Duodenal mucosa (tissue), 2 donors: ENCODE data around the gene NFIA.

Experiments
- H3K27ac ChIP-seq: one replicate; pipeline ENCODE4 v1.7.0; 2013; ENCODE audit warnings: low read depth, low read length
- H3K27me3 ChIP-seq, 2 donors: one replicate each; pipeline ENCODE4 v1.7.0; 2013; ENCODE audit warnings: low read length in 2 of 2, control low read depth in 1 of 2; ENCODE audit not compliant: insufficient read depth in 2 of 2, control insufficient read depth in 1 of 2
- H3K36me3 ChIP-seq, 2 donors: one replicate each; pipeline ENCODE4 v1.7.0; 2013; ENCODE audit warnings: low read length in 2 of 2, control low read depth in 1 of 2; ENCODE audit not compliant: insufficient read depth in 2 of 2, control insufficient read depth in 1 of 2
- H3K4me1 ChIP-seq, 2 donors: one replicate each; pipeline ENCODE4 v1.7.0; 2013; ENCODE audit warnings: low read length in 2 of 2, control low read depth in 1 of 2; ENCODE audit not compliant: insufficient read depth in 2 of 2, control insufficient read depth in 1 of 2
- H3K4me3 ChIP-seq, 2 donors: one replicate each; pipeline ENCODE4 v1.7.0; 2013; ENCODE audit warnings: low read length in 2 of 2, low read depth in 1 of 2
- H3K9ac ChIP-seq, 2 donors: one replicate each; pipeline ENCODE4 v1.7.0; 2013; ENCODE audit warnings: low read length in 2 of 2, low read depth in 1 of 2
- H3K9me3 ChIP-seq, 2 donors: one replicate each; pipeline ENCODE4 v1.7.0; 2013; ENCODE audit warnings: low read length in 2 of 2, control low read depth in 1 of 2; ENCODE audit not compliant: control insufficient read depth in 1 of 2

Gene NFIA

DNA sequence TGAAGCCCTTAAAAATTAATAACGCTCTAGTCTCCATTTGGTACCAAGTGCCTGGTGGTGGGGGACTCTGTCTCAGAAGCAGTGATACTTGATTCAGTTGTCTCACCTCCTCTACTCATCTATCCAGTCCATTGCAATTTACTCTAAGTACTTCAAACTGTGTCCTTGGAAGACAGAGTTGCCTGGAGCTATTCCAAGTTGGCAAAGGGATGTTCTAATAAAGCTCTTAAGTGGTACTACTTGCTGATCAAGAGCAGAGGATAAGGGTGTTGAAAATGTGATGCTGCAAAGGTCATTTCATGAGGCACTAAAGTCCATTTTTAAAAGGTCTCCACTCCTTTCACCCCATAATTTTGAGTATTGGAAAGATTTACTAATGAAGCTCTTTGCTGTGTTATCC, 142.2 kb downstream of the NFIA start:
- Histone ChIP-seq H3K9me3 (no peaks in the 10 kb centered on the region), H3K27ac (no peak overlapping the region), H3K4me1 (peaks cover 0 to 16% of the 10 kb centered on the region in 2 donors), H3K9ac (no peak overlapping the region), H3K36me3 (no peaks in the 10 kb centered on the region), H3K27me3 (no peaks in the 10 kb centered on the region), H3K4me3 (no peak overlapping the region)

DNA sequence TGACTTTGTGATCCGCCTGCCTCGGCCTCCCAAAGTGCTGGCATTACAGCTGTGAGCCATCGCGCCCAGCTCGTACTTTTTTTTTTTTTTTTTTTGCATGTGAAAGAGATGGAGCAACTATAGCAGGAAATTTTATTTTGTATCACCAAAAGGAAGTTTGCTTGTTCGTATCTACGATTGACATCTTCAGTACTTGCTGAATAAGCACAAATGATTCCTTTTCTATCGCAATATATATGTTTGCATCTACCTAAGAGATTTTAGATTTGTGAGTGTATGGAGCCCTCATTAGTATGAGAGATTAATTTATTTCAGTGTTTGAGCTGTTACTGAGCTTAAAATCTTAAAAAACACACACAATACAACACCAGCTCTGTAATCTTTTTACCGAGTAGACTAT, 143.1 kb downstream of the NFIA start:
- H3K4me1 ChIP-seq: peaks cover under 1 to 19% of the 10 kb centered on the region in 2 donors

DNA sequence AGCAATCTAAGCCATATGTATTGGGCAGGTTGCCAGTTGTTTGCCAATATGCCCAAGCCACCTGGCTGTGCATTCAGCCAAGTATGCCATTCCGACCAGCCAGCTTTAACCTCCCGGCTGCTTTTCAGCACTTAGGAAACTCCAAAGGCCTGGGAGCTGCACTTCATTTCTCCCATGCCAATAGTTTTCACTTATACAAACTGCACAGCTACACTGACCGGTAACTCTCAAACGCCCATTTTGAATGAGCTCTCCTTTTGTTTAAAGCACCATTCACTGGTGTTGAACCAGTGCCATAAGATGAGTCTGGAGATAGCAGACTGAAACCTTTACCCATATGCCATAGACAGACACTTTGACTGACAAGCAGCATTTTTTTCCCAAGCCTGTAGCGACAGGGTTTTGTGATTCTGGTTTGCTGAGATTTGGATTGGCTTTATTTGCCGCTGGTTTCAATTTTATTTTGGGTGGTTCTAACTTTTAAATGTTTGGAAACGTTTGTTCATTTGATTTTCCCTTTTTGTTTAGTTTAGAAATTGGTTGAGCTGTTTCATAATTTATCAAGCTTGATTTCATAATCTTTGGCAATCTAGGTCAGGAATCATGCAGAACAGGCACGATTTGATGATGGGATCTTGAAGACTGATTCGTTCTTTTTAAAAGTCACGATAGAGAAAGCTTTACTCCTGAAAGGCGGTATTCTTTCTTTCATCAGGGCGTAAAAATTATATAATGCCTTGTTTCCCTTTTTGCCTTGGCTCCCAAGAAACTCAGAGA, 144.6 kb downstream of the NFIA start:
- Histone ChIP-seq H3K9ac (no peak overlapping the region), H3K27me3 (no peaks in the 10 kb centered on the region), H3K36me3 (no peaks in the 10 kb centered on the region), H3K4me3 (no peak overlapping the region), H3K27ac (no peak overlapping the region), H3K9me3 (no peaks in the 10 kb centered on the region), H3K4me1 (peaks cover 5 to 25% of the 10 kb centered on the region in 2 donors)

More for the DNA sequence above, 143.1 kb downstream of the NFIA start:
- Histone ChIP-seq H3K4me3 (no peak overlapping the region), H3K36me3 (no peaks in the 10 kb centered on the region), H3K27ac (no peak overlapping the region), H3K9ac (no peak overlapping the region), H3K27me3 (no peaks in the 10 kb centered on the region), H3K9me3 (no peaks in the 10 kb centered on the region)

DNA sequence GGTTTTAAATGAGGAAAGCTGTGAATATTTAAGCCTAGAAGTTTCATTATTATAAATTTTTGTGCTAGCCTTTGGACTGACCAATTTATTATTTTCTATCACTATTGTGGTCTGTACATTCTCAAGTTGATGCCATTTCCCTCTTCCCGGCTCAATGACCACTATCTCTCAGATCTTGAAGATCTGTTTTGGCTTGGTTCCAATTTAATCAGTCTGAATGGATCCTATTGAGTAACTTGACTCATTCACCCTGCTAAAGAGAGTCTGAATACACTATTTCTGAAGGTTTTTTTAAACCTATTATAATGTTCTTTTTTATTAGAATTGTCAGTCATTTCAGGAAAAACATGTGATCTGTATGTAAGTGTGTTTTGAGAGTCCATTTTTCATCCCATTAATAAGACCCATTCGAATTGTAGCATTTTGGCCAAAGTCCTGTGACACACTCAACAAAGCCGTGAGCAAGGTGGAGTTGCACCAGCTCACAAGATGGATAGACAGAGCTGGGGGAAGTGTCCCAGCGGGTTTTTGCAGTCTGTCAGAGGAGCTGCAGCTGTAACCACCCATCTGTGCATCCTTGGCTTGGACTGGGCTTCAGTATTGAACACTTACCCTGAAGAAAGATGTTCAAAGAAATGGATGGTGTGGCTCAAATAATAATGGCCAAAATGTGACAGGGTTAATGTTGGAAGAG, 145.6 kb downstream of the NFIA start:
- Histone ChIP-seq H3K27me3 (no peaks in the 10 kb centered on the region), H3K9me3 (no peaks in the 10 kb centered on the region), H3K4me1 (peaks cover 5 to 25% of the 10 kb centered on the region in 2 donors), H3K4me3 (no peak overlapping the region), H3K36me3 (no peaks in the 10 kb centered on the region), H3K27ac (no peak overlapping the region), H3K9ac (no peak overlapping the region)

DNA sequence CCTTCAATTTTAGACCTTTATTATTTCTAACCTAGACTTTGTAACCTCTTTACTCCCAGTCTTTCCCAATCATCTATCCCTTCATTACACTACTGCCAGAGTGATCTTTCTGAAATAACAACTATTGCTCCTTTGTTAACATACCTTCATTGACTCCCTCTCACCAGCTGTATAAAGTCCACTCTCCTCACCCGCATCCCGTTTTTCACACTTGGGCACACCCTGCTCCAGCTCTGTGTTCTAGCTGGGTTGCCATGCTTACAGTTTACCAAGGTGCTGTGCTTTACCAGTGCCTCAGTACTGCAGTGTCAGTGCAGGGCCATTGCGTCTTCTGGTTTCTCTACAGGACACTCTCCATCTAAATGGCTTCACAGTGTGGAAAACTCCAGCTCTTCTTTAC, 148.2 kb downstream of the NFIA start:
- Histone ChIP-seq H3K27me3 (no peaks in the 10 kb centered on the region), H3K4me3 (no peak overlapping the region), H3K9ac (no peak overlapping the region), H3K9me3 (no peaks in the 10 kb centered on the region), H3K27ac (no peak overlapping the region), H3K36me3 (no peaks in the 10 kb centered on the region), H3K4me1 (peaks cover 5 to 25% of the 10 kb centered on the region in 2 donors)

DNA sequence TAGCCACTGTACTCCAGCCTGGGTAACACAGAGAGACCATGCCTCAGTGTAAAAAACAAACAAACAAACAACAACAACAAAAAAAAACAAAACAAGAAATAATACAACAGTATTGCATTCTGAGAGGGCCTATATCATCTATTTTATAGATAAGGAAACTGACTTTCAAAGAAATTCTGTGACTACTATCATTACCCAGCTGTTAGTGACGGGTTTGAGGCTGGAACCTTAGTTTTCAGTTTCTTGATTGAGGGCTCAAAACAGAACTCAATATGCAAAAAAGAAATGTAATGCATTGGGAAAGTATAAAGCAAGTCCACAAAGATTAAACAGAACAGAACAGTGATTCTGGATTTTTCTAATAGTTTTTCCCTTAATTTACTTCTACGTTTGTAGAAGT, 149.4 kb downstream of the NFIA start:
- Histone ChIP-seq H3K27me3 (no peaks in the 10 kb centered on the region), H3K4me3 (no peak overlapping the region), H3K36me3 (no peaks in the 10 kb centered on the region), H3K9ac (no peak overlapping the region), H3K9me3 (no peaks in the 10 kb centered on the region), H3K4me1 (peaks cover 5 to 20% of the 10 kb centered on the region in 2 donors), H3K27ac (no peak overlapping the region)

DNA sequence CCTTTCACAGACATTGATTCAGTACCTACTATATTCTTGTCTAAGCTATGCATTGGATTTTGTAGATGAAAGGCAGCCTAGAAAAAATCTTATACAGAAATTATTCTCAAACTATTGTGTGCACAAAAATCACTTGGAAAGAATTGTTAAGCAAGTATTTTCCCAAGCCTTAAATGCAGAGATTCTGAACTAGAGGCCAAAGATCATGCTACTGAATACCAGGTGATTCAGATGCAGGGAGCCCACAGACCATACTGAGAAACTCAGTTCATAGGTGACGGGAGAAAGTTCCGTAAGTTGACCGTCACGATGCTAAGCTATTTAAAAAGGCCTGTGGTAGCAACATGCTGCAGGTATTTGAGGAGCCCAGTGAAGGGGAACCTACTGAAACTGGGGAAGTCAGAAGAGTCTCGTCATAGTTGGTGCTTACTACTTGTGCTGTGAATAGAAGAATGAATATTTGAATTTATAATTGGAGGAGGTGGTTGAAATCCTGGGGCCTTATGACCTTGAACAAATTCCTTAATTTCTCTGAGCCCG, 150.8 kb downstream of the NFIA start:
- Histone ChIP-seq H3K4me3 (no peak overlapping the region), H3K27me3 (no peaks in the 10 kb centered on the region), H3K4me1 (peaks cover 5 to 12% of the 10 kb centered on the region in 2 donors), H3K9ac (no peak overlapping the region), H3K27ac (no peak overlapping the region), H3K36me3 (no peaks in the 10 kb centered on the region), H3K9me3 (no peaks in the 10 kb centered on the region)

DNA sequence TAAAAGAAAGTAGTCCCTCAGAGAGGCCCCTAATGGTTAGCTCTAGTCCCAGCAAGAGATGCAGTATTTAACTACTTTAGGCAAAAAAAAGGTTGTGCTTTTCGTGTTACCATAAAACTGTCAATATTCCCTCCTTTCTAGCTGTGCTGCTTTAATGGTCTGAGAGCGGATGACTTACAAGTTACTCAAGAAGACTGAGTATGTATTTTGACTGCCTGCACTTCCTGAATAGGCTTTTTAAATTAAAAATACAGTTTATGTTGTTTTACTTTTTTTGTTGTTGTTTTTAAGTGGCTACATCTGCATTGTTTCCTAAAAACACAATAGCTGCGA, 152.2 kb downstream of the NFIA start:
- H3K9ac ChIP-seq: no peak overlapping the region
- H3K27me3 ChIP-seq: no peaks in the 10 kb centered on the region
- H3K4me3 ChIP-seq: no peak overlapping the region
- H3K9me3 ChIP-seq: no peaks in the 10 kb centered on the region
- H3K4me1 ChIP-seq: peaks cover 5 to 9% of the 10 kb centered on the region in 2 donors
- no peak overlapping the region for H3K27ac ChIP-seq
- H3K36me3 ChIP-seq: no peaks in the 10 kb centered on the region

DNA sequence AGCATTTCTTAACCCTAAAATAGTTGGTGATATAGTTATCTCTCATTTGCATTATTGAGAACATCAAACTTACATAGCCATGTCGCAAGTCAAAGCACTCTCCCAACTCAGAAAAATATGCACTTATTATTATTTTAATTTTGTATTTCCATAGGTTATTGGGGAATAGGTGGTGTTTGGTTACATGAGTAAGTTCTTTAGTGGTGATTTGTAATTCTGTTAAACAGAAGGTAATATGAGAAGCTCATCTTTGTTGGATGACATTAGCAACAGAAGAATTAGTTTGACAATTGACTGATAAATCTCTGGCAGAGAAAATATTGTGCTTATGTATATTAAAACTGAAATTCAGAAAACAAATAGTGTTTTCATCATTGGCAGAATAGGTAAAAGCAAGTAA, 154.8 kb downstream of the NFIA start:
- no peaks in the 10 kb centered on the region for H3K36me3 ChIP-seq
- no peak overlapping the region for H3K4me3 ChIP-seq
- H3K9ac ChIP-seq: no peak overlapping the region
- H3K4me1 ChIP-seq: no peaks in the 10 kb centered on the region
- H3K27me3 ChIP-seq: no peaks in the 10 kb centered on the region
- H3K9me3 ChIP-seq: no peaks in the 10 kb centered on the region
- H3K27ac ChIP-seq: no peak overlapping the region

DNA sequence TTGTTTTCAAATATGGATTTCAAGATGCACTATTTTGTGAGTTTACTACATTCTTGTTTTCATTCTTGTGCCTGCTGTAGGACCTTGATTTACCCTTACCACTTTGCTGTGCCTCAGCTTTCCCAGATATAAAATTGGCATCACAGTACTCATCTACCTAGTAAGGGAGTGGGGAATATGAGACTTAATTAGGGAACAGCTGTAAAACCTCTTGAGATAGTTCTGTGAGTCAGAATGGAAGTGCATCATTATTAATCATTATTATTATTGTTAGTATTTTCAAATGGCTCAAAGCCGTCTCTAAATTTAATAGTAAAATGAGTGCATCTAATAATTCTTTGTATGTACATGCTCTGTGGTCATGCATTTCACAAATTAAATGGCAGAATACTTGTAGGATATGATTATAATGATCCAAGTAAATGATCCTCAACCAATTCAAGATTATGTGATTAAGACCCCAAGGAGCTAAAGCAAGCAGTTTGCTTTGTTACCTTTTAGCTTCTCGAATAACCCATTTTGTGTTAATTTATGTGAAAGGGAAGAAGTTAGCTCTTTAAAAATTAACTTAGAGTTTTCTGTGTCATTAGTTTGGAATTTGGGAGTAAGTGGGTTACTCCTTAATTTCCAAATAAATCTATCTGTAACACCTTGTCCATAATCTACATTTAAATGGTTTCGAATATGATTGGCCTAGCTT, 155.4 kb downstream of the NFIA start:
- Histone ChIP-seq H3K4me1 (no peaks in the 10 kb centered on the region), H3K36me3 (no peaks in the 10 kb centered on the region), H3K9me3 (no peaks in the 10 kb centered on the region), H3K4me3 (no peak overlapping the region), H3K27me3 (no peaks in the 10 kb centered on the region), H3K9ac (no peak overlapping the region), H3K27ac (no peak overlapping the region)
